Coronary artery (tissue), 2 donors: ENCODE data around the gene KCTD13.
"Not testable (repeated sequence)": the region's sequence is repeated elsewhere in the genome, so short reads cannot be mapped to it uniquely, and the experiment has no call there.

Source experiments
- DNase-seq: peaks from one replicate; pipeline ENCODE4 v3.0.0-alpha.2; 2017; ENCODE audit warnings: low spot score
- H3K27ac ChIP-seq, 2 donors: fragments of 200-600 bp; sonication (generic); one replicate each; pipeline ENCODE4 v1.5.1; 2016 to 2019
- H3K4me3 ChIP-seq: fragments of 200-600 bp; sonication (generic); 2 replicates; pipeline ENCODE4 v1.5.1; 2016; ENCODE audit warnings: mild to moderate bottlenecking, moderate library complexity
- TF ChIP-seq, protein P1 (sequence below): fragments of 200-600 bp; sonication (generic); IDR thresholded peaks from one replicate; pipeline ENCODE4 v1.5.1; 2019; ENCODE audit warnings: antibody characterized with exemption

Gene KCTD13

DNA sequence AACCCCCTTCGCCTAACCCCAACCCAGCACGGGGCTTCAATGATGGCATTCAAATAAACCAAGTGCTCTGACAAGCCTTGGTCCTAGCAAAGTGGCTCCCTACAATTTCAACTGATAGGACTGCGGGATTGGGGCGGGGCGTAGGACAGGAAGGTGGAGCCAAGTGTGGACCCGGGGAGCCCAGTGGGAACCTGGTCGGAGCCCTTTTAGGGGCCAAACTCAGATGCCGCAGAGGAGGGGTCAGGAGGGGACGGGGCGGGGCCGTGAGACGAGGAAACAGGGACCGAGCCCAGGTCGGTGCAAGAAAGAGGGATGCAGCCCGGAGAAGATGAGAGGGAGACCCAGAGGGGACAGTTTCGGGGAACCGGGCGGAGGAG lies 49.8 kb downstream of the KCTD13 start:
- no peak for DNase-seq
- Histone ChIP-seq H3K27ac (no peak overlapping the region), H3K4me3 (peak overlapping the region; percentile 35)
- TF ChIP-seq, protein P1, sequence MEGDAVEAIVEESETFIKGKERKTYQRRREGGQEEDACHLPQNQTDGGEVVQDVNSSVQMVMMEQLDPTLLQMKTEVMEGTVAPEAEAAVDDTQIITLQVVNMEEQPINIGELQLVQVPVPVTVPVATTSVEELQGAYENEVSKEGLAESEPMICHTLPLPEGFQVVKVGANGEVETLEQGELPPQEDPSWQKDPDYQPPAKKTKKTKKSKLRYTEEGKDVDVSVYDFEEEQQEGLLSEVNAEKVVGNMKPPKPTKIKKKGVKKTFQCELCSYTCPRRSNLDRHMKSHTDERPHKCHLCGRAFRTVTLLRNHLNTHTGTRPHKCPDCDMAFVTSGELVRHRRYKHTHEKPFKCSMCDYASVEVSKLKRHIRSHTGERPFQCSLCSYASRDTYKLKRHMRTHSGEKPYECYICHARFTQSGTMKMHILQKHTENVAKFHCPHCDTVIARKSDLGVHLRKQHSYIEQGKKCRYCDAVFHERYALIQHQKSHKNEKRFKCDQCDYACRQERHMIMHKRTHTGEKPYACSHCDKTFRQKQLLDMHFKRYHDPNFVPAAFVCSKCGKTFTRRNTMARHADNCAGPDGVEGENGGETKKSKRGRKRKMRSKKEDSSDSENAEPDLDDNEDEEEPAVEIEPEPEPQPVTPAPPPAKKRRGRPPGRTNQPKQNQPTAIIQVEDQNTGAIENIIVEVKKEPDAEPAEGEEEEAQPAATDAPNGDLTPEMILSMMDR: no peak

- no peak for DNase-seq
- Histone ChIP-seq H3K27ac (no peak overlapping the region), H3K4me3 (no peak overlapping the region)
- TF ChIP-seq, protein P1: no peak
Measured at GRCh38 chr16:29875206-29875605, 50.8 kb downstream of the KCTD13 start.

DNA sequence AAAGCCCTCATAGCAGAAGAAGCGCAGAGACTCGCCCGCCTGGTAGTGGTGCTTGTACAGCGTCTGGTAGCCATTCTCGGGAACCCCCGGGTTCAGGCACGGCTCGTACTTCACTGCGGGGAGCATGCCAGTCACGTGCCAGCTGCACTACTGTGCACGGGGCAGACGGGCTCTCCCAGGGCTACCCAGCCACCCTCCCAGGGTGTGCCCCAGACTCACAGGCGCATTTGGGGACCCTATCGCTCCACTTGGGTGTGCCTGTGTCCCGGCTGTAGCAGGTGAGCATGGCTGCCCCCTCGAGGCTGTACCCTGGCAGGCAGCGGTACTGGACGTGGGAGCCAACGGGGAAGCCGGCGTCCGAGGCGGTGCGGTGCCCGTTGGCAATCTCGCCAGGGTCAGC lies 52.7 kb downstream of the KCTD13 start:
- no peak for DNase-seq
- no peak overlapping the region for H3K27ac ChIP-seq
- TF ChIP-seq, protein P1: no peak
- no peak overlapping the region for H3K4me3 ChIP-seq

GRCh38 chr16:29871822-29872546 lies 54.0 kb downstream of the KCTD13 start:
- no peak for DNase-seq
- TF ChIP-seq, protein P1: no peak
- Histone ChIP-seq H3K27ac (no peak overlapping the region), H3K4me3 (no peak overlapping the region)

DNA sequence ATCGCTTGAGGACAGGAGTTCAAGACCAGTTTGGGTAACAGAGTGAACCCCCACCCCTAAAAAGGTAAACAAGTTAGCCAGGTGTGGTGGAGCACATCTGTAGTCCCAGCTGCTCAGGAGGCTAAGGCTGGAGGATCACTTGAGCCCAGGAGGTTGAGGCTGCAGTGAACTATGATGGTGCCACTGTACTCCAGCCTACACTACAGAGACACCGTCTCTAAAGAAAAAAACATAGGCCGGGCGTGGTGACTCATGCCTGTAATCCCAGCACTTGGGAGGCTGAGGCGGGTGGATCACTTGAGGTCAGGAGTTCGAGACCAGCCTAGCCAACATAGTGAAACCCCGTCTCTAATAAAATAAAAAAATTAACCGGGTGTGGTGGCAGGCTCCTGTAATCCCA lies 57.0 kb downstream of the KCTD13 start:
- H3K4me3 ChIP-seq: not testable (repeated sequence)

GRCh38 chr16:29868396-29869009 lies 57.5 kb downstream of the KCTD13 start:
- no peak overlapping the region for H3K27ac ChIP-seq
- DNase-seq: no peak
- TF ChIP-seq, protein P1: no peak
- no peak overlapping the region for H3K4me3 ChIP-seq

More for the DNA sequence above, 57.0 kb downstream of the KCTD13 start:
- not testable (repeated sequence) for H3K27ac ChIP-seq, DNase-seq

GRCh38 chr16:29864205-29864604 lies 61.8 kb downstream of the KCTD13 start:
- DNase-seq: no peak
- TF ChIP-seq, protein P1: no peak
- no peak overlapping the region for H3K27ac ChIP-seq
- H3K4me3 ChIP-seq: no peak overlapping the region
